CD8-positive, alpha-beta memory T cell (primary cell): ENCODE results near the gene LRRFIP1. TPM values are rescaled to one million over a fixed set of nuclear protein-coding genes. Genes with fewer than 3 reads are reported as not detected.

Experiments
- CTCF ChIA-PET: fragments of 350-600 bp; sonication (Branson Sonifier 250); formaldehyde crosslinking; loops from one replicate; lab custom pipeline; 2021; ENCODE audit warnings: antibody characterized with exemption; lab: Charles Lee
- POLR2A ChIA-PET: fragments of 350-600 bp; sonication (Branson Sonifier 250); formaldehyde crosslinking; loops from one replicate; lab custom pipeline; 2021; ENCODE audit warnings: antibody characterized with exemption; lab: Charles Lee
- DNase-seq, 5 donors: peaks; one replicate each; pipeline versions ENCODE4 v3.0.0 to v3.0.0-alpha.2; 2020 to 2022; ENCODE audit warnings: mixed read lengths in 1 of 5
- H3K27ac ChIP-seq: one replicate; pipeline ENCODE4 v1.7.0; 2013; ENCODE audit warnings: low read depth, mild to moderate bottlenecking, low read length, moderate library complexity
- H3K27me3 ChIP-seq: 2 replicates; pipeline ENCODE4 v1.7.0; 2013; ENCODE audit warnings: low read length, mild to moderate bottlenecking; ENCODE audit not compliant: insufficient read depth, poor library complexity, severe bottlenecking
- H3K36me3 ChIP-seq: 2 replicates; pipeline ENCODE4 v1.7.0; 2013; ENCODE audit warnings: mild to moderate bottlenecking, low read length, moderate library complexity; ENCODE audit not compliant: insufficient read depth
- H3K4me1 ChIP-seq: 2 replicates; pipeline ENCODE4 v1.7.0; 2013; ENCODE audit warnings: mild to moderate bottlenecking, low read length, moderate library complexity; ENCODE audit not compliant: insufficient read depth
- H3K4me3 ChIP-seq: 2 replicates; pipeline ENCODE4 v1.7.0; 2013; ENCODE audit warnings: mild to moderate bottlenecking, low read length
- H3K9me3 ChIP-seq: 2 replicates; pipeline ENCODE4 v1.7.0; 2013; ENCODE audit warnings: mild to moderate bottlenecking, low read length
- H3K27ac Mint-ChIP-seq, 8 donors: one replicate each; pipeline ENCODE4 v1.8.0; 2020 to 2021; ENCODE audit warnings: mixed read lengths in 8 of 8, mild to moderate bottlenecking in 6 of 8, inconsistent platforms in 3 of 8, moderate library complexity in 3 of 8
- H3K27me3 Mint-ChIP-seq, 2 donors: one replicate each; pipeline ENCODE4 v1.8.0; 2020 to 2021; ENCODE audit warnings: mixed read lengths in 2 of 2, mild to moderate bottlenecking in 1 of 2, moderate library complexity in 1 of 2
- H3K36me3 Mint-ChIP-seq, 3 donors: one replicate each; pipeline ENCODE4 v1.8.0; 2020 to 2021; ENCODE audit warnings: mixed read lengths in 3 of 3, inconsistent platforms in 1 of 3, mild to moderate bottlenecking in 1 of 3
- H3K4me1 Mint-ChIP-seq, 3 donors: one replicate each; pipeline ENCODE4 v1.8.0; 2020 to 2021; ENCODE audit warnings: mixed read lengths in 3 of 3, inconsistent platforms in 1 of 3, mild to moderate bottlenecking in 1 of 3
- H3K4me3 Mint-ChIP-seq, 7 donors: one replicate each; pipeline ENCODE4 v1.8.0; 2020 to 2021; ENCODE audit warnings: mixed read lengths in 7 of 7, mild to moderate bottlenecking in 6 of 7, moderate library complexity in 4 of 7, inconsistent platforms in 2 of 7
- H3K9me3 Mint-ChIP-seq, 5 donors: one replicate each; pipeline ENCODE4 v1.8.0; 2020 to 2022; ENCODE audit warnings: mixed read lengths in 5 of 5, mild to moderate bottlenecking in 3 of 5, moderate library complexity in 2 of 5, inconsistent platforms in 1 of 5
- polyA plus RNA-seq: library from polyadenylated mRNA; unstranded; fragments of 300-500 nt; fragmentation: Illumina TruSeq; gene quantifications from one replicate; pipeline ENCODE4 v1.2.3, GENCODE V29; 2021
- total RNA-seq, 2 experiments: library from RNA; stranded (reverse); gene quantifications; one replicate each; pipeline ENCODE4 v1.2.3, GENCODE V29; 2021

The LRRFIP1 gene
- total and polyA plus RNA-seq, 3 experiments from 2014 or later, result 128 to 192 (median 188) TPM

- H3K27ac ChIP-seq, result no peak overlapping the region
- H3K9me3 ChIP-seq, result no peaks in the 10 kb centered on the region
- H3K27me3 Mint-ChIP-seq, result peaks cover 34 to 70% of the 10 kb centered on the region in 2 donors
- H3K4me3 Mint-ChIP-seq, result peak overlapping the region in 3 of 7 donors; percentile 41 to 75 (median 48)
- H3K27me3 ChIP-seq, result peaks cover 10% of the 10 kb centered on the region
- ChIA-PET POLR2A (no interaction called here), CTCF (no interaction called here)
- no peak overlapping the region for H3K4me3 ChIP-seq
- H3K4me1 ChIP-seq, result peaks cover 5% of the 10 kb centered on the region
- peaks cover 0 to 9% (median 1%) of the 10 kb centered on the region in 3 donors for H3K36me3 Mint-ChIP-seq
- H3K9me3 Mint-ChIP-seq, result peaks cover 0 to 4% (median 0%) of the 10 kb centered on the region in 5 donors
- H3K27ac Mint-ChIP-seq, result no peak overlapping the region
- no peak for DNase-seq
- peaks cover 5 to 19% (median 19%) of the 10 kb centered on the region in 3 donors for H3K4me1 Mint-ChIP-seq
- no peaks in the 10 kb centered on the region for H3K36me3 ChIP-seq
Observed at GRCh38 chr2:237629188-237629534, 1.8 kb downstream of the LRRFIP1 start.

- peaks cover 0 to 15% (median 2%) of the 10 kb centered on the region in 3 donors for H3K36me3 Mint-ChIP-seq
- Histone ChIP-seq H3K36me3 (no peaks in the 10 kb centered on the region), H3K27ac (no peak overlapping the region), H3K4me1 (peaks cover 5% of the 10 kb centered on the region), H3K9me3 (no peaks in the 10 kb centered on the region), H3K27me3 (peaks cover 10% of the 10 kb centered on the region), H3K4me3 (no peak overlapping the region)
- CTCF ChIA-PET, result no interaction called here
- peaks cover 5 to 19% (median 19%) of the 10 kb centered on the region in 3 donors for H3K4me1 Mint-ChIP-seq
- no peak overlapping the region for H3K27ac Mint-ChIP-seq
- H3K27me3 Mint-ChIP-seq, result peaks cover 35 to 71% of the 10 kb centered on the region in 2 donors
- H3K4me3 Mint-ChIP-seq, result no peak overlapping the region
- DNase-seq, result no peak
- peaks cover 0 to 8% (median 5%) of the 10 kb centered on the region in 5 donors for H3K9me3 Mint-ChIP-seq
- POLR2A ChIA-PET, result no interaction called here
Observed at GRCh38 chr2:237629739-237630138, 2.4 kb downstream of the LRRFIP1 start.

- Mint-ChIP-seq H3K4me1 (peaks cover 5 to 19% (median 19%) of the 10 kb centered on the region in 3 donors), H3K9me3 (peaks cover 0 to 12% (median 7%) of the 10 kb centered on the region in 5 donors), H3K27me3 (peaks cover 37 to 69% of the 10 kb centered on the region in 2 donors), H3K36me3 (peaks cover 0 to 20% (median 2%) of the 10 kb centered on the region in 3 donors), H3K27ac (no peak overlapping the region), H3K4me3 (no peak overlapping the region)
- H3K27ac ChIP-seq, result no peak overlapping the region
- no peaks in the 10 kb centered on the region for H3K9me3 ChIP-seq
- H3K4me1 ChIP-seq, result peaks cover 5% of the 10 kb centered on the region
- H3K36me3 ChIP-seq, result no peaks in the 10 kb centered on the region
- POLR2A ChIA-PET, result no interaction called here
- H3K4me3 ChIP-seq, result no peak overlapping the region
- H3K27me3 ChIP-seq, result peaks cover 8% of the 10 kb centered on the region
- no peak for DNase-seq
- CTCF ChIA-PET, result no interaction called here
Observed at GRCh38 chr2:237630216-237631000, 3.0 kb downstream of the LRRFIP1 start.

GRCh38 chr2:237631007-237631785 is 3.8 kb downstream of the LRRFIP1 start:
- no peaks in the 10 kb centered on the region for H3K9me3 ChIP-seq
- peaks cover 5 to 18% (median 17%) of the 10 kb centered on the region in 3 donors for H3K4me1 Mint-ChIP-seq
- H3K4me1 ChIP-seq, result peaks cover 5% of the 10 kb centered on the region
- H3K27me3 Mint-ChIP-seq, result peaks cover 37 to 62% of the 10 kb centered on the region in 2 donors
- H3K36me3 ChIP-seq, result no peaks in the 10 kb centered on the region
- ChIA-PET CTCF (no interaction called here), POLR2A (no interaction called here)
- H3K9me3 Mint-ChIP-seq, result peaks cover 1 to 12% (median 8%) of the 10 kb centered on the region in 5 donors
- peaks cover 0 to 22% (median 2%) of the 10 kb centered on the region in 3 donors for H3K36me3 Mint-ChIP-seq
- DNase-seq, result no peak
- H3K27me3 ChIP-seq, result peaks cover 8% of the 10 kb centered on the region
- H3K27ac Mint-ChIP-seq, result no peak overlapping the region
- H3K27ac ChIP-seq, result no peak overlapping the region
- H3K4me3 ChIP-seq, result no peak overlapping the region
- no peak overlapping the region for H3K4me3 Mint-ChIP-seq

- Histone ChIP-seq H3K27ac (no peak overlapping the region), H3K4me1 (peaks cover 5% of the 10 kb centered on the region), H3K4me3 (no peak overlapping the region), H3K27me3 (peaks cover 8% of the 10 kb centered on the region), H3K36me3 (no peaks in the 10 kb centered on the region), H3K9me3 (no peaks in the 10 kb centered on the region)
- POLR2A ChIA-PET, result no interaction called here
- DNase-seq, result no peak
- Mint-ChIP-seq H3K9me3 (peaks cover 5 to 12% (median 9%) of the 10 kb centered on the region in 5 donors), H3K27me3 (peaks cover 36 to 56% of the 10 kb centered on the region in 2 donors), H3K36me3 (peaks cover 0 to 27% (median 2%) of the 10 kb centered on the region in 3 donors), H3K4me1 (peaks cover 11 to 19% (median 18%) of the 10 kb centered on the region in 3 donors), H3K27ac (no peak overlapping the region), H3K4me3 (no peak overlapping the region)
- CTCF ChIA-PET, result no interaction called here
Observed at GRCh38 chr2:237631801-237632585, 4.6 kb downstream of the LRRFIP1 start.

GRCh38 chr2:237633061-237633561 is 5.7 kb downstream of the LRRFIP1 start:
- no peaks in the 10 kb centered on the region for H3K9me3 ChIP-seq
- H3K4me1 ChIP-seq, result peaks cover 4% of the 10 kb centered on the region
- H3K4me3 Mint-ChIP-seq, result no peak overlapping the region
- ChIA-PET POLR2A (no interaction called here), CTCF (no interaction called here)
- H3K27ac Mint-ChIP-seq, result no peak overlapping the region
- peaks cover 8% of the 10 kb centered on the region for H3K27me3 ChIP-seq
- peaks cover 37 to 54% of the 10 kb centered on the region in 2 donors for H3K27me3 Mint-ChIP-seq
- H3K4me3 ChIP-seq, result no peak overlapping the region
- H3K9me3 Mint-ChIP-seq, result peaks cover 5 to 12% (median 9%) of the 10 kb centered on the region in 5 donors
- H3K4me1 Mint-ChIP-seq, result peaks cover 9 to 16% (median 15%) of the 10 kb centered on the region in 3 donors
- H3K36me3 ChIP-seq, result no peaks in the 10 kb centered on the region
- H3K27ac ChIP-seq, result no peak overlapping the region
- H3K36me3 Mint-ChIP-seq, result peaks cover 0 to 27% (median 2%) of the 10 kb centered on the region in 3 donors
- no peak for DNase-seq

GRCh38 chr2:237636578-237636977 is 9.2 kb downstream of the LRRFIP1 start:
- H3K4me3 Mint-ChIP-seq, result no peak overlapping the region
- H3K9me3 ChIP-seq, result no peaks in the 10 kb centered on the region
- H3K9me3 Mint-ChIP-seq, result peaks cover 5 to 12% (median 9%) of the 10 kb centered on the region in 5 donors
- no peaks in the 10 kb centered on the region for H3K36me3 ChIP-seq
- H3K27me3 Mint-ChIP-seq, result peaks cover 17 to 31% of the 10 kb centered on the region in 2 donors
- CTCF ChIA-PET, result interaction anchor here (1.2 kb wide), 1 partner anchor 10 kb away, joined by 3 read pairs; no protein-coding TSS in a partner anchor
- DNase-seq, result no peak
- peaks cover 8% of the 10 kb centered on the region for H3K27me3 ChIP-seq
- H3K27ac Mint-ChIP-seq, result peak overlapping the region in 5 of 8 donors; percentile 1 to 86 (median 32)
- no peaks in the 10 kb centered on the region for H3K4me1 ChIP-seq
- no peak overlapping the region for H3K27ac ChIP-seq
- no peak overlapping the region for H3K4me3 ChIP-seq
- peaks cover 7 to 8% (median 7%) of the 10 kb centered on the region in 3 donors for H3K4me1 Mint-ChIP-seq
- POLR2A ChIA-PET, result no interaction called here
- peaks cover 0 to 27% (median 2%) of the 10 kb centered on the region in 3 donors for H3K36me3 Mint-ChIP-seq
